HepG2 (cell line): ENCODE results near the gene WWP2. TPM values are rescaled to one million over a fixed set of nuclear protein-coding genes. Genes with fewer than 3 reads are reported as not detected.

Experiments
- RFX5 ChIP-seq: IDR thresholded peaks from 2 replicates; pipeline ENCODE4 v1.6.1; 2011; ENCODE audit warnings: low read depth, low read length, improper control_type of control experiment
- ZBTB37 ChIP-seq: sonication (generic); formaldehyde crosslinking; IDR thresholded peaks from 2 replicates; pipeline ENCODE4 v1.4.0; 2020; ENCODE audit warnings: mild to moderate bottlenecking, missing genetic modification reagents
- ZNF788 ChIP-seq: sonication (generic); formaldehyde crosslinking; IDR thresholded peaks from 2 replicates; pipeline ENCODE4 v1.5.0; 2020; ENCODE audit warnings: mild to moderate bottlenecking, missing genetic modification reagents, borderline replicate concordance
- polyA plus RNA-seq, 8 experiments: library from polyadenylated mRNA; depleted of rRNA in 3 of 8; stranded (reverse) in 7 of 8; unstranded in 1 of 8; fragments of >200 nt; fragmentation: Illumina TruSeq in 4 of 8; extraction: Trizol in 4 of 8; gene quantifications; 2 replicates each; pipeline versions ENCODE4 v1.2.1 to v1.2.3, GENCODE V29; 2011 to 2016; ENCODE audit warnings: low read depth in 4 of 8, missing spikeins in 1 of 8, mixed read lengths in 1 of 8; ENCODE audit not compliant: insufficient read depth in 1 of 8
- total RNA-seq, 5 experiments: library from RNA; depleted of rRNA; stranded (reverse); fragments of >200 nt; fragmentation: Illumina TruSeq; extraction: Trizol; gene quantifications; 2 replicates each; pipeline ENCODE4 v1.2.3, GENCODE V29; 2016; ENCODE audit warnings: low read depth in 1 of 5
- TF ChIP-seq, protein P1 (sequence below): sonication (generic); formaldehyde crosslinking; IDR thresholded peaks from 2 replicates; pipeline ENCODE4 v1.5.0; 2020; ENCODE audit warnings: missing genetic modification reagents, mild to moderate bottlenecking, borderline replicate concordance
- TF ChIP-seq, protein P2 (sequence below): sonication (generic); formaldehyde crosslinking; IDR thresholded peaks from 2 replicates; pipeline ENCODE4 v1.5.0; 2020; ENCODE audit warnings: mild to moderate bottlenecking, missing genetic modification reagents, borderline replicate concordance

WWP2 gene
- total and polyA plus RNA-seq, 2 of the 13 experiments (the other 11 are each of a cell fraction or from before 2014, with no cell fraction given) = 11.4 to 28.2 TPM

DNA sequence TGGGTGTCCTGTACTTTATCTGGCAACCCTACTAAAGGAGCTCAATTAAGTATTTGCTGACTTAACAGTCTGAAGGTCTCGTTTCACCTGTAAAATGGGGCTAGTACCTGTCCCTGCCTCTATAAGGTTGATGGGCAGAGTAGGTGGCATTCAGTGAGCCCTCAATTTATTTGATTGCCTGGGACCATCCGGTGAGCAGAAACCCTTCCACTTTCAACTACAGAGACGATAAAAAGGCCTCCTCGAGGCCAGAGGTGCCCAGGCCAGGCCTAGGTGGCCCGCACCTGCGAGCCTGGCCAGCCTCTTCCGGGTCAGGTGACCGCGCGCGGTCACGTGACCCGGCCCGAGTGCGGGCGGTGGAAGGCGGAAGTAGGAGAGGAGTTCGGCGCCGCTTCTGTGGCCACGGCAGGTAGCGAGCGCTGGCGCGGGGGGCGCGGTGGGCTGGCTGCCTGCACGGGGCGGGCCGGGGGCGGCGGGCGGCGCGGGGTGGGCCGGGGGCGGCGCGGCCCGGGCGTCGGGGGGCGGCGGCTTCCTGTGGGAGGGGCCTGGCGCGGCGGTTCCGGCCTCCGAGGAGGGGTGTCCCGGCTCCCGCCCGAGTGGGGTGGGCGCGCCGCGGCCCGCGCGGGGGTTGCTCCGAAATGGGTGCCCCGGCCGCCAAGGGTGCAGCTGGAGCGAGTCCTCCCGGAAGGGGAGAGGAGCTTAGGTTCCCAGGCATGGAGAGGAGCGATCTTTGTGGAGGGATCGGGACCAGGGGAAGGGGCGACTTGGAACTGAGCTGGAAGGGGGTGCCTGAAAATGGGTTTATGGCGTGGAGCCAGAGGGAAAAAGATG lies at the start of gene WWP2 (continued):
- TF ChIP-seq, protein P1, sequence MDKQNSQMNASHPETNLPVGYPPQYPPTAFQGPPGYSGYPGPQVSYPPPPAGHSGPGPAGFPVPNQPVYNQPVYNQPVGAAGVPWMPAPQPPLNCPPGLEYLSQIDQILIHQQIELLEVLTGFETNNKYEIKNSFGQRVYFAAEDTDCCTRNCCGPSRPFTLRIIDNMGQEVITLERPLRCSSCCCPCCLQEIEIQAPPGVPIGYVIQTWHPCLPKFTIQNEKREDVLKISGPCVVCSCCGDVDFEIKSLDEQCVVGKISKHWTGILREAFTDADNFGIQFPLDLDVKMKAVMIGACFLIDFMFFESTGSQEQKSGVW (CRISPR knock-in tag) = no peak
- TF ChIP-seq, protein P2, sequence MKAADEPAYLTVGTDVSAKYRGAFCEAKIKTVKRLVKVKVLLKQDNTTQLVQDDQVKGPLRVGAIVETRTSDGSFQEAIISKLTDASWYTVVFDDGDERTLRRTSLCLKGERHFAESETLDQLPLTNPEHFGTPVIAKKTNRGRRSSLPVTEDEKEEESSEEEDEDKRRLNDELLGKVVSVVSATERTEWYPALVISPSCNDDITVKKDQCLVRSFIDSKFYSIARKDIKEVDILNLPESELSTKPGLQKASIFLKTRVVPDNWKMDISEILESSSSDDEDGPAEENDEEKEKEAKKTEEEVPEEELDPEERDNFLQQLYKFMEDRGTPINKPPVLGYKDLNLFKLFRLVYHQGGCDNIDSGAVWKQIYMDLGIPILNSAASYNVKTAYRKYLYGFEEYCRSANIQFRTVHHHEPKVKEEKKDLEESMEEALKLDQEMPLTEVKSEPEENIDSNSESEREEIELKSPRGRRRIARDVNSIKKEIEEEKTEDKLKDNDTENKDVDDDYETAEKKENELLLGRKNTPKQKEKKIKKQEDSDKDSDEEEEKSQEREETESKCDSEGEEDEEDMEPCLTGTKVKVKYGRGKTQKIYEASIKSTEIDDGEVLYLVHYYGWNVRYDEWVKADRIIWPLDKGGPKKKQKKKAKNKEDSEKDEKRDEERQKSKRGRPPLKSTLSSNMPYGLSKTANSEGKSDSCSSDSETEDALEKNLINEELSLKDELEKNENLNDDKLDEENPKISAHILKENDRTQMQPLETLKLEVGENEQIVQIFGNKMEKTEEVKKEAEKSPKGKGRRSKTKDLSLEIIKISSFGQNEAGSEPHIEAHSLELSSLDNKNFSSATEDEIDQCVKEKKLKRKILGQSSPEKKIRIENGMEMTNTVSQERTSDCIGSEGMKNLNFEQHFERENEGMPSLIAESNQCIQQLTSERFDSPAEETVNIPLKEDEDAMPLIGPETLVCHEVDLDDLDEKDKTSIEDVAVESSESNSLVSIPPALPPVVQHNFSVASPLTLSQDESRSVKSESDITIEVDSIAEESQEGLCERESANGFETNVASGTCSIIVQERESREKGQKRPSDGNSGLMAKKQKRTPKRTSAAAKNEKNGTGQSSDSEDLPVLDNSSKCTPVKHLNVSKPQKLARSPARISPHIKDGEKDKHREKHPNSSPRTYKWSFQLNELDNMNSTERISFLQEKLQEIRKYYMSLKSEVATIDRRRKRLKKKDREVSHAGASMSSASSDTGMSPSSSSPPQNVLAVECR = peak; percentile 90
- no peak for TF ChIP-seq RFX5
- no peak for TF ChIP-seq ZNF788 (CRISPR knock-in tag)
- no peak for TF ChIP-seq ZBTB37 (CRISPR knock-in tag)
